Measurements from ENCODE around the gene VWC2L. TPM values are rescaled to one million over a fixed set of nuclear protein-coding genes. Genes with fewer than 3 reads are reported as not detected.

VWC2L gene
- total and polyA plus RNA-seq, 2 donors (not counting 3 experiments of a cell fraction or from before 2014, with no cell fraction given): not detected

DNA sequence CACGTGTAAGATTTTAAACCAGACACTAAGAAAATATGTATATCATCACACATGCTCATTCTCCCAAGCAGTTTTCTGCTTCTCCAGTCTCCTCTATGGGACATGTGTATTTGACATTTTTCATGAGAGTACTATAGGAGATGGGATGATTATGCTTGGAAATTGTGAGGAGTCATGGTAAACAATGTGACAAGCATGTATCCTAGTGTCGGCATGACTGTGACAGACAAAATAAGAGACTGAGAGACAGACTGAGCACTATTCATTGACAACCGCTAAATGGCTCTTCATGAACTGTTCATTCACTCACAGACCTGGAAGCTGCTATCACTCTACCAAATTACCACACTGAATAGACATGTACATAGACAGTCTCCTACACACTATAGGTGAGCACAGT is 127.1 kb downstream of the VWC2L start:
- no peaks in the 10 kb centered on the region for H4K20me1 ChIP-seq (replicated peaks; ENCODE audit: control insufficient read depth, extremely low read depth, insufficient read depth, low read length)
- H3K79me2 ChIP-seq (ENCODE audit: control insufficient read depth, insufficient read depth, low read length): no peaks in the 10 kb centered on the region
- no peak for DNase-seq (ENCODE audit: low read depth, low spot score)
- H3K4me1 ChIP-seq (ENCODE audit: control insufficient read depth, extremely low read depth, insufficient read depth, low read length): no peaks in the 10 kb centered on the region
- no peak overlapping the region for H3K4me3 ChIP-seq (replicated peaks in 1 of 3; ENCODE audit: insufficient read depth in 1 of 3, low read depth in 1 of 3, low read length in 3 of 3)
- ChIA-PET POLR2A (no interaction called here), CTCF (no interaction called here)
- intact Hi-C loops (cut with micrococcal nuclease): no loop called here
- no peak overlapping the region for H3K9ac ChIP-seq (replicated peaks; ENCODE audit: extremely low read depth, insufficient read depth, low read length)
- no peaks in the 10 kb centered on the region for H3K9me3 ChIP-seq (replicated peaks; ENCODE audit: control insufficient read depth, insufficient read depth, low read length)
- dilution Hi-C loops (cut with MboI; ENCODE audit: extremely low pct_ligation_motif_present, low sequenced_read_pairs): no loop called here
- H3K27me3 ChIP-seq (ENCODE audit: control insufficient read depth in 2 of 2, insufficient read depth in 2 of 2, low read length in 2 of 2): no peaks in the 10 kb centered on the region
- H3K9me1 ChIP-seq (replicated peaks; ENCODE audit: control insufficient read depth, extremely low read depth, insufficient read depth, low read length): no peaks in the 10 kb centered on the region
- no TSS peak for BruUV-seq (replicated peaks)
- no peaks in the 10 kb centered on the region for H3K36me3 ChIP-seq (ENCODE audit: control insufficient read depth in 2 of 2, extremely low read depth in 1 of 2, insufficient read depth in 2 of 2, low read length in 2 of 2)
- H3K4me2 ChIP-seq (ENCODE audit: insufficient read depth, low read length): no peak overlapping the region
- FAIRE-seq: no peak
- H2AFZ ChIP-seq (ENCODE audit: low read depth, low read length): no peak overlapping the region
- no peak overlapping the region for H3K27ac ChIP-seq (ENCODE audit: insufficient read depth, low read depth, low read length)
- TF ChIP-seq, protein P1, sequence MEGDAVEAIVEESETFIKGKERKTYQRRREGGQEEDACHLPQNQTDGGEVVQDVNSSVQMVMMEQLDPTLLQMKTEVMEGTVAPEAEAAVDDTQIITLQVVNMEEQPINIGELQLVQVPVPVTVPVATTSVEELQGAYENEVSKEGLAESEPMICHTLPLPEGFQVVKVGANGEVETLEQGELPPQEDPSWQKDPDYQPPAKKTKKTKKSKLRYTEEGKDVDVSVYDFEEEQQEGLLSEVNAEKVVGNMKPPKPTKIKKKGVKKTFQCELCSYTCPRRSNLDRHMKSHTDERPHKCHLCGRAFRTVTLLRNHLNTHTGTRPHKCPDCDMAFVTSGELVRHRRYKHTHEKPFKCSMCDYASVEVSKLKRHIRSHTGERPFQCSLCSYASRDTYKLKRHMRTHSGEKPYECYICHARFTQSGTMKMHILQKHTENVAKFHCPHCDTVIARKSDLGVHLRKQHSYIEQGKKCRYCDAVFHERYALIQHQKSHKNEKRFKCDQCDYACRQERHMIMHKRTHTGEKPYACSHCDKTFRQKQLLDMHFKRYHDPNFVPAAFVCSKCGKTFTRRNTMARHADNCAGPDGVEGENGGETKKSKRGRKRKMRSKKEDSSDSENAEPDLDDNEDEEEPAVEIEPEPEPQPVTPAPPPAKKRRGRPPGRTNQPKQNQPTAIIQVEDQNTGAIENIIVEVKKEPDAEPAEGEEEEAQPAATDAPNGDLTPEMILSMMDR (IDR thresholded peaks at IDR 0.05; ENCODE audit: extremely low read depth in 1 of 2, insufficient read depth in 1 of 2, low read depth in 1 of 2, low read length in 2 of 2): no peak
- no peak for TF ChIP-seq JUN (IDR thresholded peaks at IDR 0.05; ENCODE audit: borderline replicate concordance, insufficient read depth, insufficient read length, low read depth)
- no peak for TF ChIP-seq FOS (IDR thresholded peaks at IDR 0.05; ENCODE audit: borderline replicate concordance, insufficient read depth, low read length)
- no peak for TF ChIP-seq POLR2A (IDR thresholded peaks at IDR 0.05; ENCODE audit: low read depth, low read length)
- no peak for TF ChIP-seq GATA2 (IDR thresholded peaks at IDR 0.05; ENCODE audit: insufficient read depth, insufficient read length, low read depth, low read length)
- TF ChIP-seq, protein P2, sequence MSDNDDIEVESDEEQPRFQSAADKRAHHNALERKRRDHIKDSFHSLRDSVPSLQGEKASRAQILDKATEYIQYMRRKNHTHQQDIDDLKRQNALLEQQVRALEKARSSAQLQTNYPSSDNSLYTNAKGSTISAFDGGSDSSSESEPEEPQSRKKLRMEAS (IDR thresholded peaks at IDR 0.05; ENCODE audit: insufficient read depth, insufficient read length): no peak
- no peak for TF ChIP-seq POLR2AphosphoS5 (IDR thresholded peaks at IDR 0.05; ENCODE audit: insufficient read depth, low read depth, low read length)
- no peak for TF ChIP-seq EZH2 (IDR thresholded peaks at IDR 0.05; ENCODE audit: borderline replicate concordance, low read depth, low read length, severe bottlenecking)
